IMR-90 (cell line): Measurements from ENCODE around the gene PAXX. TPM values are rescaled to one million over a fixed set of nuclear protein-coding genes. Genes with fewer than 3 reads are reported as not detected.

ENCODE experiments used
- ATAC-seq: fragments of 200-7000 bp; cut with Tn5 transposase; 2 replicates; pipeline ENCODE4 v1.9.1; 2020; ENCODE audit warnings: low read depth, mild to moderate bottlenecking, moderate library complexity
- BruUV-seq: library from RNA; stranded (reverse); fragments of 400-500 nt; replicated peaks from 2 replicates; lab custom pipeline; 2021; lab: Mats Ljungman, UMichigan
- CTCF ChIA-PET: fragments of 300-600 bp; formaldehyde crosslinking; extraction: SDS; loops from one replicate; lab custom pipeline; 2021; ENCODE audit warnings: antibody characterized with exemption; lab: Yijun Ruan, JAX
- POLR2A ChIA-PET: fragments of 300-600 bp; sonication (Branson Sonifier 250); formaldehyde crosslinking; loops from one replicate; lab custom pipeline; 2022; ENCODE audit warnings: antibody characterized with exemption; ENCODE audit not compliant: unreplicated experiment; lab: Charles Lee
- DNase-seq: peaks from one replicate; pipeline ENCODE4 v3.0.0; 2013
- H2AFZ ChIP-seq: replicated peaks from 2 replicates; pipeline ENCODE3; 2013; ENCODE audit warnings: low read length, mild to moderate bottlenecking; ENCODE audit not compliant: poor library complexity
- H2AK5ac ChIP-seq: 2 replicates; pipeline ENCODE4 v1.6.1; 2013; ENCODE audit warnings: low read depth, low read length, inconsistent platforms
- H2AK9ac ChIP-seq: replicated peaks from 2 replicates; pipeline ENCODE3; 2013; ENCODE audit warnings: mild to moderate bottlenecking, low read depth, low read length, moderate library complexity; ENCODE audit not compliant: poor library complexity
- H2BK120ac ChIP-seq: 2 replicates; pipeline ENCODE4 v1.6.1; 2013; ENCODE audit warnings: low read depth, low read length, inconsistent platforms
- H2BK15ac ChIP-seq: 3 replicates; pipeline ENCODE4 v1.6.1; 2013; ENCODE audit warnings: low read depth, low read length, inconsistent platforms
- H2BK20ac ChIP-seq: 2 replicates; pipeline ENCODE4 v1.6.1; 2013; ENCODE audit warnings: low read depth, mild to moderate bottlenecking, inconsistent platforms, low read length, moderate library complexity
- H2BK5ac ChIP-seq: 2 replicates; pipeline ENCODE4 v1.6.1; 2013; ENCODE audit warnings: mild to moderate bottlenecking, low read depth, low read length, inconsistent platforms; ENCODE audit not compliant: poor library complexity, severe bottlenecking
- H3K14ac ChIP-seq: replicated peaks from 2 replicates; pipeline ENCODE4 v1.6.1; 2013; ENCODE audit warnings: low read depth, low read length, inconsistent platforms
- H3K18ac ChIP-seq: 2 replicates; pipeline ENCODE4 v1.6.1; 2013; ENCODE audit warnings: low read depth, low read length, control low read depth
- H3K23ac ChIP-seq: 2 replicates; pipeline ENCODE4 v1.6.1; 2013; ENCODE audit warnings: low read depth, low read length, inconsistent platforms
- H3K27ac ChIP-seq: 2 replicates; pipeline ENCODE4 v1.5.1; 2013; ENCODE audit warnings: mild to moderate bottlenecking, control low read depth, low read length; ENCODE audit not compliant: insufficient read depth
- H3K27me3 ChIP-seq: 2 replicates; pipeline ENCODE4 v1.6.1; 2013; ENCODE audit warnings: low read length; ENCODE audit not compliant: control insufficient read depth, insufficient read depth
- H3K36me3 ChIP-seq: 2 replicates; pipeline ENCODE4 v1.6.1; 2013; ENCODE audit warnings: low read length, mixed read lengths; ENCODE audit not compliant: control insufficient read depth, insufficient read depth
- H3K4ac ChIP-seq: 2 replicates; pipeline ENCODE4 v1.6.1; 2013; ENCODE audit warnings: low read depth, low read length, inconsistent platforms
- H3K4me1 ChIP-seq: 2 replicates; pipeline ENCODE4 v1.6.1; 2013; ENCODE audit warnings: low read length, mixed read lengths; ENCODE audit not compliant: control insufficient read depth, insufficient read depth
- H3K4me2 ChIP-seq: 2 replicates; pipeline ENCODE4 v1.6.1; 2013; ENCODE audit warnings: low read depth, mild to moderate bottlenecking, control low read depth, low read length, moderate library complexity
- H3K4me3 ChIP-seq: 2 replicates; pipeline ENCODE4 v1.5.1; 2013; ENCODE audit warnings: low read depth, mild to moderate bottlenecking, control low read depth, low read length, moderate library complexity; ENCODE audit not compliant: insufficient read depth
- H3K56ac ChIP-seq: 2 replicates; pipeline ENCODE4 v1.6.1; 2013; ENCODE audit warnings: low read length, inconsistent platforms; ENCODE audit not compliant: insufficient read depth; ENCODE audit errors: extremely low read depth
- H3K79me1 ChIP-seq, 2 experiments: 2 replicates each; pipeline ENCODE4 v1.6.1; 2013; ENCODE audit warnings: low read length in 2 of 2, inconsistent platforms in 1 of 2, low read depth in 1 of 2
- H3K9ac ChIP-seq: 2 replicates; pipeline ENCODE4 v1.6.1; 2013; ENCODE audit warnings: low read depth, low read length, control low read depth
- H3K9me1 ChIP-seq: 2 replicates; pipeline ENCODE4 v1.6.1; 2013; ENCODE audit warnings: low read length, inconsistent platforms; ENCODE audit not compliant: insufficient read depth
- H3K9me3 ChIP-seq: 2 replicates; pipeline ENCODE4 v1.6.1; 2013; ENCODE audit warnings: low read length; ENCODE audit not compliant: control insufficient read depth, insufficient read depth
- H4K20me1 ChIP-seq: 2 replicates; pipeline ENCODE4 v1.6.1; 2013; ENCODE audit warnings: low read length, inconsistent platforms; ENCODE audit not compliant: insufficient read depth
- H4K5ac ChIP-seq: 2 replicates; pipeline ENCODE4 v1.6.1; 2013; ENCODE audit warnings: mild to moderate bottlenecking, low read depth, low read length, control low read depth
- H4K8ac ChIP-seq, 2 experiments: 2 replicates each; pipeline ENCODE4 v1.6.1; 2013; ENCODE audit warnings: low read depth in 2 of 2, low read length in 2 of 2, control low read depth in 1 of 2, inconsistent platforms in 1 of 2
- H4K91ac ChIP-seq: 2 replicates; pipeline ENCODE4 v1.6.1; 2013; ENCODE audit warnings: low read depth, low read length, inconsistent platforms; ENCODE audit not compliant: insufficient read depth
- CEBPB ChIP-seq: IDR thresholded peaks from 2 replicates; pipeline ENCODE4 v1.6.1; 2012; ENCODE audit warnings: low read depth, low read length, improper control_type of control experiment
- FOS ChIP-seq: fragments of 150-350 bp; IDR thresholded peaks from 2 replicates; pipeline ENCODE4 v1.6.1; 2016; ENCODE audit warnings: low read depth, low read length
- WGBS, 2 experiments: methylation state at CpG; one replicate each; pipeline versions ENCODE4 v1.1.5 to v1.1.7; 2013; ENCODE audit warnings: missing lambda C conversion rate in 2 of 2; ENCODE audit not compliant: insufficient read length in 1 of 2; ENCODE audit errors: extremely low coverage in 2 of 2; 5-methylcytosine and 5-hydroxymethylcytosine counted together
- dilution Hi-C: fragments of 300-500 bp; cut with HindIII; formaldehyde crosslinking; loops from one replicate; pipeline ENCODE4 v1.14.3; 2018; ENCODE audit warnings: low sequenced_read_pairs; ENCODE audit not compliant: unreplicated experiment
- in situ Hi-C: fragments of 300-500 bp; cut with MboI; formaldehyde crosslinking; loops from 3 replicates; pipeline ENCODE4 v1.14.3; 2019; ENCODE audit warnings: low sequenced_read_pairs, inconsistent platforms, mixed read lengths
- intact Hi-C: fragments of 100-400 bp; cut with micrococcal nuclease; formaldehyde crosslinking; loops from 2 replicates; pipeline ENCODE4 v1.10.0; 2022
- polyA plus RNA-seq, 3 experiments: library from polyadenylated mRNA; depleted of rRNA; stranded (reverse); fragments of >200 nt; gene quantifications; 2 replicates each; pipeline ENCODE4 v1.2.3, GENCODE V29; 2012; ENCODE audit warnings: low replicate concordance in 1 of 3
- total RNA-seq: library from RNA; depleted of rRNA; stranded (reverse); fragments of >200 nt; gene quantifications from 2 replicates; pipeline ENCODE4 v1.2.3, GENCODE V29; 2012

Gene PAXX
- total and polyA plus RNA-seq, 2 of the 4 experiments (the other 2 are of a cell fraction) = 5.7 to 24.6 TPM

DNA sequence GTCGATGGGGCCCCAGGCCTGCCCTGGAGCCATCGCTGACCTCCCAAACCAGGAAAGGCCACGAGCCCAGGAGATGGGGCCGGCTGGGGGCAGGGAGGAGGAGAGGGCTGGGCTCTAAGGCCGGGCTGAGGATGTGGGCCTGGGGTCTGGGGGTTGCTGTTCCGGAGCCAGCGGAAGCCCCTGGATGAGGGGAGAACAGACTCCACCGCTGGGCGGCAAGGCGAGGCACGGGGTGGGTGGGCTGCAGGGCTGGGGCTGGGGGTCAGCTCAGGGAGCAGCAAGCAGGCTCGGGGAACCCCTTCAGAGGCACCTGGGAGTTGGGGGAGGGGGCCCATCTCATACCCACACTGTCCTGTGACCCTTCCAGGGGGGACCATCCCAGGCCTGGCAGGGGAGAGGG is 28.5 kb upstream of the PAXX start:
- Histone ChIP-seq H4K5ac (no peak overlapping the region), H2AK9ac (no peak overlapping the region), H3K79me1 (no peaks in the 10 kb centered on the region), H3K4me3 (no peak overlapping the region), H3K27me3 (peaks cover 21% of the 10 kb centered on the region), H3K9me3 (no peaks in the 10 kb centered on the region), H2BK15ac (no peak overlapping the region), H3K9ac (no peak overlapping the region), H2BK20ac (no peak overlapping the region), H3K4me1 (no peaks in the 10 kb centered on the region), H3K56ac (no peak overlapping the region), H2BK5ac (no peak overlapping the region), H3K36me3 (no peaks in the 10 kb centered on the region), H2BK120ac (no peak overlapping the region), H3K18ac (no peak overlapping the region), H2AK5ac (no peak overlapping the region), H3K4ac (no peak overlapping the region), H3K9me1 (peaks cover 2% of the 10 kb centered on the region; the same call in 1 of the 2 replicates), H3K14ac (no peak overlapping the region), H3K4me2 (no peak overlapping the region), H4K8ac (no peak overlapping the region), H2AFZ (no peak overlapping the region), H4K20me1 (no peaks in the 10 kb centered on the region), H3K23ac (no peak overlapping the region), H4K91ac (no peak overlapping the region), H3K27ac (no peak overlapping the region)
- no peak for TF ChIP-seq FOS
- no peak for TF ChIP-seq CEBPB
- in situ Hi-C loops = no loop called here
- ATAC-seq = no peak
- BruUV-seq = no TSS peak
- dilution Hi-C loops = no loop called here
- ChIA-PET CTCF (no interaction called here), POLR2A (no interaction called here)
- intact Hi-C loops = no loop called here
- DNase-seq = no peak
- 62% methylated on average over 5 of the region's 12 CpGs; no CpG with 5 or more reads in 1 of the 2 experiments for WGBS, 2 experiments
